Mesenchymal stem cell (in vitro differentiated cells and primary cell): ENCODE results near the gene SYTL2.

ENCODE experiments used
- DNase-seq: peaks from one replicate; pipeline ENCODE4 v3.0.0-alpha.2; 2013
- H2AFZ ChIP-seq: one replicate; pipeline ENCODE4 v1.6.1; 2013; ENCODE audit warnings: low read depth, mild to moderate bottlenecking, control low read depth, inconsistent platforms, low read length, moderate library complexity
- H2AK5ac ChIP-seq: 2 replicates; pipeline ENCODE4 v1.6.1; 2013; ENCODE audit warnings: low read length, moderate library complexity, mild to moderate bottlenecking, inconsistent platforms; ENCODE audit not compliant: severe bottlenecking
- H2BK120ac ChIP-seq: one replicate; pipeline ENCODE4 v1.6.1; 2013; ENCODE audit warnings: low read depth, mild to moderate bottlenecking, inconsistent platforms, low read length, moderate library complexity
- H2BK12ac ChIP-seq, 2 experiments: one replicate each; pipeline ENCODE4 v1.6.1; 2013; ENCODE audit warnings: inconsistent platforms in 2 of 2, low read length in 2 of 2, mild to moderate bottlenecking in 2 of 2, moderate library complexity in 2 of 2, control low read depth in 1 of 2
- H2BK15ac ChIP-seq: one replicate; pipeline ENCODE4 v1.6.1; 2013; ENCODE audit warnings: mild to moderate bottlenecking, low read depth, inconsistent platforms; ENCODE audit not compliant: poor library complexity, severe bottlenecking
- H2BK5ac ChIP-seq: 2 replicates; pipeline ENCODE4 v1.6.1; 2013; ENCODE audit warnings: low read depth, mild to moderate bottlenecking, low read length, control low read depth, inconsistent platforms; ENCODE audit not compliant: poor library complexity, severe bottlenecking
- H3K14ac ChIP-seq, 2 experiments: one replicate each; pipeline ENCODE4 v1.6.1; 2013; ENCODE audit warnings: inconsistent platforms in 2 of 2, low read length in 2 of 2, control low read depth in 1 of 2, mild to moderate bottlenecking in 1 of 2, moderate library complexity in 1 of 2
- H3K18ac ChIP-seq, 2 experiments: one replicate each; pipeline ENCODE4 v1.6.1; 2013; ENCODE audit warnings: inconsistent platforms in 2 of 2, low read length in 2 of 2, control low read depth in 1 of 2, low read depth in 1 of 2, mild to moderate bottlenecking in 1 of 2
- H3K23ac ChIP-seq, 2 experiments: one replicate each; pipeline ENCODE4 v1.6.1; 2013; ENCODE audit warnings: inconsistent platforms in 2 of 2, low read length in 2 of 2, mild to moderate bottlenecking in 2 of 2, moderate library complexity in 2 of 2, control low read depth in 1 of 2
- H3K27ac ChIP-seq: 2 replicates; pipeline ENCODE4 v1.5.1; 2013; ENCODE audit warnings: mild to moderate bottlenecking, moderate library complexity, low read length, control low read depth, inconsistent platforms; ENCODE audit not compliant: poor library complexity, severe bottlenecking
- H3K27me3 ChIP-seq, 2 experiments: 2 replicates each; pipeline versions ENCODE4 v1.6.1 to v1.7.0; 2013; ENCODE audit warnings: low read length in 2 of 2, mild to moderate bottlenecking in 2 of 2, moderate library complexity in 2 of 2, control low read depth in 1 of 2, inconsistent platforms in 1 of 2; ENCODE audit not compliant: control insufficient read depth in 1 of 2, insufficient read depth in 1 of 2
- H3K36me3 ChIP-seq, 2 experiments: 2 replicates each; pipeline versions ENCODE4 v1.6.1 to v1.7.0; 2013; ENCODE audit warnings: low read length in 2 of 2, control low read depth in 1 of 2, inconsistent platforms in 1 of 2, low read depth in 1 of 2, mild to moderate bottlenecking in 1 of 2; ENCODE audit not compliant: insufficient read depth in 2 of 2, control insufficient read depth in 1 of 2
- H3K4ac ChIP-seq, 2 experiments: one replicate each; pipeline ENCODE4 v1.6.1; 2013; ENCODE audit warnings: inconsistent platforms in 2 of 2, low read length in 2 of 2, mild to moderate bottlenecking in 2 of 2, moderate library complexity in 2 of 2, control low read depth in 1 of 2, low read depth in 1 of 2
- H3K4me1 ChIP-seq: 2 replicates; pipeline ENCODE4 v1.6.1; 2013; ENCODE audit warnings: low read depth, low read length, control low read depth; ENCODE audit not compliant: control insufficient read depth, insufficient read depth
- H3K4me2 ChIP-seq: 2 replicates; pipeline ENCODE4 v1.6.1; 2013; ENCODE audit warnings: low read length, mild to moderate bottlenecking, inconsistent platforms; ENCODE audit not compliant: poor library complexity, severe bottlenecking
- H3K4me3 ChIP-seq, 2 experiments: 2 replicates each; pipeline versions ENCODE4 v1.5.1 to v1.7.0; 2013; ENCODE audit warnings: low read length in 2 of 2, mild to moderate bottlenecking in 2 of 2, control low read depth in 1 of 2, low read depth in 1 of 2; ENCODE audit not compliant: insufficient read depth in 1 of 2
- H3K79me1 ChIP-seq: replicated peaks from 2 replicates; pipeline ENCODE4 v1.6.1; 2013; ENCODE audit warnings: mild to moderate bottlenecking, control low read depth, low read length, inconsistent platforms; ENCODE audit not compliant: poor library complexity, severe bottlenecking
- H3K9ac ChIP-seq: 2 replicates; pipeline ENCODE4 v1.7.0; 2013; ENCODE audit warnings: mild to moderate bottlenecking, low read length, moderate library complexity
- H3K9me3 ChIP-seq: 2 replicates; pipeline ENCODE4 v1.7.0; 2013; ENCODE audit warnings: mild to moderate bottlenecking, low read length; ENCODE audit not compliant: control insufficient read depth
- H4K8ac ChIP-seq: one replicate; pipeline ENCODE4 v1.6.1; 2013; ENCODE audit warnings: inconsistent platforms, mild to moderate bottlenecking, low read length, moderate library complexity
- H4K91ac ChIP-seq: one replicate; pipeline ENCODE4 v1.6.1; 2013; ENCODE audit warnings: mild to moderate bottlenecking, low read length, inconsistent platforms
- WGBS: methylation state at CpG from one replicate; pipeline ENCODE4 v1.1.7; 2013; ENCODE audit warnings: mixed read lengths; 5-methylcytosine and 5-hydroxymethylcytosine counted together

Gene SYTL2

GRCh38 chr11:85742873-85743275 lies 68.1 kb downstream of the SYTL2 start:
- Histone ChIP-seq H3K4me1 (peaks cover 1% of the 10 kb centered on the region), H2BK15ac (no peak overlapping the region), H3K14ac (no peak overlapping the region), H3K4ac (no peak overlapping the region), H3K4me3 (no peak overlapping the region), H2AFZ (no peak overlapping the region), H4K91ac (no peak overlapping the region), H3K4me2 (no peak overlapping the region), H3K18ac (no peak overlapping the region), H3K27ac (no peak overlapping the region), H2BK12ac (no peak overlapping the region), H3K9me3 (no peaks in the 10 kb centered on the region), H3K79me1 (no peaks in the 10 kb centered on the region), H3K27me3 (no peaks in the 10 kb centered on the region), H3K23ac (no peak overlapping the region), H4K8ac (no peak overlapping the region), H2BK120ac (no peak overlapping the region), H3K9ac (no peak overlapping the region), H2AK5ac (no peak overlapping the region), H2BK5ac (no peak overlapping the region), H3K36me3 (no peaks in the 10 kb centered on the region)
- no peak for DNase-seq
- 90% methylated on average over 1 of the region's 1 CpG for WGBS

GRCh38 chr11:85742348-85742747 lies 68.6 kb downstream of the SYTL2 start:
- DNase-seq, result no peak
- Histone ChIP-seq H3K14ac (no peak overlapping the region), H3K4me2 (no peak overlapping the region), H4K91ac (no peak overlapping the region), H2AFZ (no peak overlapping the region), H2BK5ac (no peak overlapping the region), H2AK5ac (no peak overlapping the region), H3K79me1 (no peaks in the 10 kb centered on the region), H4K8ac (no peak overlapping the region), H2BK12ac (no peak overlapping the region), H2BK120ac (no peak overlapping the region), H3K27me3 (no peaks in the 10 kb centered on the region), H2BK15ac (peak overlapping the region; percentile 62), H3K4me1 (peaks cover 1% of the 10 kb centered on the region), H3K27ac (no peak overlapping the region), H3K36me3 (no peaks in the 10 kb centered on the region), H3K4me3 (no peak overlapping the region), H3K23ac (no peak overlapping the region), H3K9me3 (no peaks in the 10 kb centered on the region), H3K9ac (no peak overlapping the region), H3K4ac (no peak overlapping the region), H3K18ac (no peak overlapping the region)
- 86% methylated on average over 1 of the region's 4 CpGs for WGBS

- Histone ChIP-seq H2BK12ac (no peak overlapping the region), H3K9me3 (no peaks in the 10 kb centered on the region), H2AK5ac (no peak overlapping the region), H3K23ac (no peak overlapping the region), H3K27me3 (no peaks in the 10 kb centered on the region), H3K4me1 (peaks cover 1% of the 10 kb centered on the region), H2AFZ (no peak overlapping the region), H4K91ac (no peak overlapping the region), H3K36me3 (no peaks in the 10 kb centered on the region), H3K4me3 (no peak overlapping the region), H2BK5ac (no peak overlapping the region), H3K4me2 (no peak overlapping the region), H4K8ac (no peak overlapping the region), H3K14ac (no peak overlapping the region), H3K18ac (no peak overlapping the region), H3K4ac (no peak overlapping the region), H2BK120ac (no peak overlapping the region), H3K9ac (no peak overlapping the region), H2BK15ac (no peak overlapping the region), H3K79me1 (no peaks in the 10 kb centered on the region), H3K27ac (no peak overlapping the region)
- 50% methylated on average over 2 of the region's 4 CpGs for WGBS
- DNase-seq, result no peak
Measured at GRCh38 chr11:85740481-85741400, 70.2 kb downstream of the SYTL2 start.

- no peak for DNase-seq
- Histone ChIP-seq H3K23ac (no peak overlapping the region), H3K18ac (no peak overlapping the region), H4K91ac (no peak overlapping the region), H3K4me2 (no peak overlapping the region), H3K4ac (no peak overlapping the region), H2BK12ac (no peak overlapping the region), H2BK15ac (no peak overlapping the region), H4K8ac (no peak overlapping the region), H2BK5ac (no peak overlapping the region), H2AFZ (no peak overlapping the region), H3K36me3 (no peaks in the 10 kb centered on the region), H2AK5ac (no peak overlapping the region), H3K4me1 (peaks cover 1% of the 10 kb centered on the region), H2BK120ac (no peak overlapping the region), H3K14ac (no peak overlapping the region), H3K9me3 (no peaks in the 10 kb centered on the region), H3K4me3 (no peak overlapping the region), H3K27ac (no peak overlapping the region), H3K27me3 (no peaks in the 10 kb centered on the region), H3K9ac (no peak overlapping the region), H3K79me1 (no peaks in the 10 kb centered on the region)
- 60% methylated on average over 2 of the region's 2 CpGs for WGBS
Measured at GRCh38 chr11:85737738-85738137, 73.2 kb downstream of the SYTL2 start.
